ENCODE data around the gene ELMOD1.

Gene ELMOD1

DNA sequence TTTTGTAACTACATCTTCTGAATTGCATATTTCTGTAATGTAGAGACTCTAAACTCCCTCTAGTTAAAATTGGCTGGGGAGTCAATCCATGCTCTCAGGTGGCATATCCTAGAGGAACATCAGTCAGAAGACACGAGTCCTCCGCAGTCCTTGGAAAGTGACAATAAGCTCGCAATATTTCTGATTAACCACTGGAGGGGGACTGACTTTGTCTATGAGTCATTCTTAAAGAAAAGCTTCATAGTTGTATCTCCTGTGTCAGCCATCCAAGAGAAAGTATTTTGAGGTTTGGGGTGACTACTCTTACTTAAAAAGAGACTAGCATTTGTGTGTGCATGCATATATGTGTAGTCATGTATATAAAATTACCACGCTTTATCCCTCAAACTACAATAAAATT, 60.7 kb downstream of the ELMOD1 start:
- DNase-seq: no peak

DNA sequence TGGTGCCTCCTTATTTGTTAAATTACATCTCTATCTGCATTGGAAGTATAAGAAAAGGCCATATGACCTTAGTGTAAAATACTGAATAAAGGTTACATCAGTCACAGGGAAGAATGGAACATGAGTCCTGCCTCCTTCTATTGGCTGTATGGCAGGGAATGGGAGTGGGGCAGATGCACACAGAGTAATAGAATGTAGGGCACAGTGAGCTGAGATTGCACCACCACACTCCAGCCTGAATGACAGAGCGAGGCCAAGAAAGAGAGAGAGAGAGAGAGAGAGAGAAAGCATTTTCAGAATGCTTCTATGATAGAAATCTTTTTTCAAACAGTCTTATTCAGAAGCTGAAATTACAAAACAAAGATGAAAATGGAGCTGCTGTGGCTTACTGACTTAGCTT, 62.1 kb downstream of the ELMOD1 start:
- no peak for DNase-seq

DNA sequence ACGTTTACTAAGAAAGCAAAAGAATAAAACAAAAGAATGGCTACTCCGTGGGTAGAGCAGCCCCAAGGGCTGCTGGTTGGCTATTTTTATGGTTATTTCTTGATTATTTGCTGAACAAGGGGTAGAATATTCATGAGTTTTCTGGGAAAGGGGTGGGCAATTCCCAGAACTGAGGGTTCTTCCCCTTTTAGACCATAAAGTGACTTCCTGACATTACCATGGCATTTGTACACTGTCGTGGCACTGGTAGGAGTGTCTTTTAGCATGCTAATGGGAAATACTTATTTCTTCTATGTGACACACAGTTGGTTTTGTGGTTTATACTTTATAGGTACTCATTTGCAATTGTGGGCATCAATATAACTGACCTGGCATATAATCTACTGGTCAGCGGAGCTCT, 64.7 kb downstream of the ELMOD1 start:
- DNase-seq: peak; percentile 27

DNA sequence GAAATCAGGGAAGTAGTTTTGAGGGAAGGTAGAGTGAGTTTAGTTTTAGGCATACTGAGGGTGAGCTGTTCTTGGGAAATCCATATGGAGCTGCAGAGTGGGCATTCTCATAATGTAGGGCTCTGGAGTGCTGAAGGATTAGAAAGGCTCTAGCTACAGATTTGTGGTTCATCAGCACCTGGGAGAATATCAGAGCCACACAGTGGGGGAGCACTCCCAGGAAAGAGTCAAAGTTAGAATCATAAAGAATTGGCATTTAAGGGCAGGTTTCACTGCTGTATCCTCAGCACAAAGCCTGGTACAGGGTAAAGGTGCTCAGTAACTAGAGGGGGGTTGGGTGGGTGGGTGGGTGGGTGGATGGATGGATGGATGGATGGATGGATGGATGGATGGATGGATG, 68.4 kb downstream of the ELMOD1 start:
- DNase-seq: no peak

DNA sequence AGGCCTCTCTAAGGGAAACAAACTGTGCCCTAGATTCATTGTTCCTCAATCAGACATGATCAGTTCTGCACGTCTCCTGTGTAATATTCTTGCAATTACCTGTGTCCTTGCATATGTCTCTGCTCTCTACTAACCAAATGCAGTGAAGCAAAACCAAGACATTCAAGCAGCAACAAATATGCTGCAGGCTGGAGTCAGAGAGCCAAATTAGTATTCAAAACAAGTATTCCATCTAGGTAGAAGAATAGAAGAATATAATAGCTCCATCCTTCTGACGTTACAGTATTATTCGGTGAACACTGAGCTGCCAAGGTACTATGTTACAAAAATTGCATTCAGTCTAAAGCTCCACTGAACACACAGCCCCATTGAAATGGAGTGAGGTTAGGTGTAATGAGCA, 69.1 kb downstream of the ELMOD1 start:
- DNase-seq: no peak

DNA sequence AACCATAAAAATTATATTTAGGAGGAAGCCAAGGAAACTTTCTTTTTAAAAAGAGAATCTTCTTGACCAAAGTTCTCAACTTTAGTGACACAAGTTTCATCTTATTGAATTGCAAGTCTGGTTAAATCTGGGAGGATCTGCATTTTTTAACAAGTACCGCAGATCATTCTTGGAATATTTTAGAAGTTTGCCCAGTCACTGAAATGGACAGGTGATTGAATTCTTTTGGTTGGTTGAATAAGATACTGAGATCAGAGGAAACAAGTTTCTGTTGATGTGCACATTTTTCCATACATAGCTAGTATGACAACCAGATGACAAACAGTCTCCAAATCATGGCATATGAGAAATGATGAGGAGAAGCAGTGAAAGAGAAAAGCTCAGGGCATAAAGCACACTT, 70.7 kb downstream of the ELMOD1 start:
- DNase-seq: no peak

DNA sequence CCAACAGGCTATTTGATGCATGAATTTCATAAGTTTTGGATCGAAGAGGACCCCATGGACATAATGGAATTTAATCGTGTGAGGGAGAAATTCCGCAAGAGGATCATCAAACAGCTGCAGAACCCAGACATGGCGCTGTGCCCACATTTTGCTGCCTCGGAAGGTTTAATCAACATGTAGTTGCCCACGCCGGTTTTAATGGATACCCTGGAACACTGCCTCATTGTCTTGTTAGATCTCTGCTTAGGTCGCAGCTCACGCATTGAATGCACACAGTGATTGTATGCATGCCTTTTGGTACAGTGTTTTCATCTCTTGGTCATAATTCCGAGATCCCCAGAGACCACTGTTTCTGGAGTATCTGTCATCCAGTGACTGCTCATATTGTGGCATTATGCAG, 74.1 kb downstream of the ELMOD1 start:
- no peak for DNase-seq

DNA sequence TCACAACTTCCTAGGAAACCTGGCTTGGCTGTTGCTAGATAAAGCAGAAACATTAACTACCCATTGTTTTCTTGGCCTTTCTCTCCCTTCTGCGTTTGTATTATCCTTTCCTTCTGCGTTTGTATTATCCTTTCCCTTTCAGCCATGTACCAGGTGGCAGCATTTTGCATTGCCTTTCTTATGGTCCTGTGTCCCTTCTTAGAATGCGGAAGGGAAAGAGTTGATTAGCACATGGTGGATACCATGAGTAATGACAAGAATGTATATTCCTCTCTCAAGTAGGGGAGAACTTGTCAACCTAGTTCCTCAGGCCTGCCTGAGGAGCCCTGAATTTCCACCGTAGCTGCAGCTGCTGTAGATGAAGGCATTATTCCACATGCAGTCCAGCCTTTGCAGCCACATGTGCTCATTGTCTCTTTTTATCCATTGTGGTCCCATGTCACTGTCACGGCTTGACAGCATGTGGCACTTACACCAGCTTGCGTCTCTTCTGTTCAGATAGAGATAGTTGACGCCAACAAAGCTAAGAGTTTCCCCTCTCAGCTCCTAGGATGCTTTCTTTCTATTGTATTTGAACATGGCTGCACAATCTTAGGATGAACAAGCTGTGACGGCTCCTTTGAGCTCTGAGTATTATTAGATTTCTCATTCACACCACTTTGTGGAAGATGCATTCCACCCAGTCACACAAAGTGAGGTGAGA, 76.1 kb downstream of the ELMOD1 start:
- no peak for DNase-seq

DNA sequence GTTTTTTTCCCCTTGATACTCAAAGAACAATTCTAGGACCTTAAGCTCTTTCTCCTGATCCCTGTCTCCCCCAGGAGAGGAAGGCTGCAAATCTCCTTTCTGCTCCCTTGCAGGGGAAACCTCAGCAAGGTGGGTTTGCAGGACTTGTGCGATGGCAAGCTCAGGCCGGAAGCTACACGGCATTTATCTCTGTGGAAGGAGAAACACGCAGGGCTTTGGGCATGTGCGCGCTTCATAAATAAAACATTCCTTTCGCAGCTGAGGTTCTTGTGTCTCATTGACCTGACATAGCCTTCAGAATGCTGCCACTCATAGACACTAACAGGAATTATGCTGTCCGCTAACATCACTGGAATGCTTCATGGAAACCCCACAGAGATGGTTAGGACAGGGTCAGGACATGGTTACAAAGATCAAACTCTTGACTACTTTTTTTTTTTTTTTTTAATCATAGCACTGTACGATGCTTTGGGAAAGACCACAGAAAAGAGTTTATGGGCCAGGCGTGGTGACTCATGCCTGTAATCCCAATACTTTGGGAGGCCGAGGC, 78.3 kb downstream of the ELMOD1 start:
- no peak for DNase-seq

DNA sequence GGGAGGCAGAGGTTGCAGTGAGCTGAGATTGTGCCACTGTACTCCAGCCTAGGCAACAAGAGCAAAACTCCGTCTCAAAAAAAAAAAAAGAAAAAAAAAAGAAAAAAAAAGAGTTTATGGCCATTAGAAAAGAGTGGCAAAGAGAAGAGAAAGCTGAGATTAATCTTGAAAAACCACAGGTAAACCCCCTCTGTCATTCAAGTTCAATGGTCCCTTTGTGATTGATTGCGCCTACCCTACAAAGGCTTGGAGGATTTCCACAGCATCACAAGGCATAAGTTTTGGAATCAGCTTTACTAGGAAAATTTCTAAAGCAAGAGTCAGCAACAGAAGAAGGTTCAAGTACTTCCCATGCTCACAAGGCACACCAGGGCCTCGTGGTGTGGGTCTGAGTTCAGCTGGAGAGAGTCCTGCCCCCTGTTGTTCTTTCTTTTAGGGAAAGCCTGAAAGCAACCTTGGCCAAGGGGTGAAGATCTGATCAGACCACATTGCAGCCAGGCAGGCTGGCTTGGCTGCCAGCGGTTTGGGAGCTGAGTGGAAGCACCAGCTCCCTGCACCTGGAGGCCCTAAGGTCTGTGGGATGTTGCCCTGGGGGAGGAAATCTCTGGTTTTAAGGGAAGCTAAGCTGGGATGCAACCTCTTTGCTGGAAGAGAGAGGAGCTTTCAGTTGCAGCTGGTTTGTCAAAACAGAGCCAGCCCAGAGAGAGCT, 79.1 kb downstream of the ELMOD1 start:
- DNase-seq: no peak

DNA sequence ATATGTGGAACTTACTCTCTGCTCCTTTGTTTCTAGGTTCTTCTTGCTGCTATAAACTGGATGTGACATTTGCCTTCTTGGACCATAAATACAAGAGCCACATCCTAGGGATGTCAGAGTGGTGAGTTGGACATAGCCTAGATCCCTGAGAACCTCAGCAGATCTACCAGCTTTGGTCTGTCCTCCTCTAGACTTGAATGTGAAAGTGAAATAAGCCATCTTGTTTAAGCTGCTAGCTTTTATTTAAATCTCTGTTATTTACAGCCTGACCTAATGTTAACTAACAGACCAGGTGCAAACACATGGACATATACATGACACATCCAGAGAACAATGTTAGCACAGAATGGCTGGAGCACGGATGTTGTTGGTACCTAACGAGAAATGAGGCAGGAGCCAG, 85.0 kb downstream of the ELMOD1 start:
- DNase-seq: no peak

DNA sequence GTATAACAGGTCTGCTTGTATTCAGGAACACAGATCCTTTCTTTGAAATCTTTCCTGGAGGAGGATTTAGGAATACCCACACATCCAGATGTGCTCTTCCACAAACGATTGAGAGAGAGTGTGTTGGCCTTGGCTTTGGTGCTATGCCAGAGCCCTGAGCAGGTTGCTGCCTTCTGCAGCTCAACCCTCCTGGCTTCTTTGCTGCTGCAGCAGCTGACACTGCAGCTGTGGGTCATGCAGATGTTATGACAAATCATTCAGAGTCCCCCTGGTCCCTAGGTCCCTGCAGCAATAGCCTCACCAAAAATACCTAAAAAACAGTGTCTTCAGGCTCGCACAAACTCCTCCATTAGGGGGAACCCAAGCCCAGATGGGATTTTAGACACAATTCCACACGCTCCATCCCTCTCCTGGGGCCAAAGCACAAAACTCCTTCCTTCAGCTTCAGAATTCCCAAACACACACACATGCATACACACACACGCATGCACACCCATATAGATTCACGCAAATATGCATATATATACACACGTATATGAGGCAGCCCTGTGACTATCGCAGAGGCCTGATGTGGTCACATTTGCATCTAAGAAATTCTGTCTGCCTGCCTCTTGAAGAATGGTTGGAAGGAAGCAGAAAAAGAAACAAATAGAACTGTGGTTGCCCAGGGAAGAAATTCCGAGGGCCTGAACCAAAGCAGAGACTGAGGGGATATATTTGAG, 85.5 kb downstream of the ELMOD1 start:
- no peak for DNase-seq

DNA sequence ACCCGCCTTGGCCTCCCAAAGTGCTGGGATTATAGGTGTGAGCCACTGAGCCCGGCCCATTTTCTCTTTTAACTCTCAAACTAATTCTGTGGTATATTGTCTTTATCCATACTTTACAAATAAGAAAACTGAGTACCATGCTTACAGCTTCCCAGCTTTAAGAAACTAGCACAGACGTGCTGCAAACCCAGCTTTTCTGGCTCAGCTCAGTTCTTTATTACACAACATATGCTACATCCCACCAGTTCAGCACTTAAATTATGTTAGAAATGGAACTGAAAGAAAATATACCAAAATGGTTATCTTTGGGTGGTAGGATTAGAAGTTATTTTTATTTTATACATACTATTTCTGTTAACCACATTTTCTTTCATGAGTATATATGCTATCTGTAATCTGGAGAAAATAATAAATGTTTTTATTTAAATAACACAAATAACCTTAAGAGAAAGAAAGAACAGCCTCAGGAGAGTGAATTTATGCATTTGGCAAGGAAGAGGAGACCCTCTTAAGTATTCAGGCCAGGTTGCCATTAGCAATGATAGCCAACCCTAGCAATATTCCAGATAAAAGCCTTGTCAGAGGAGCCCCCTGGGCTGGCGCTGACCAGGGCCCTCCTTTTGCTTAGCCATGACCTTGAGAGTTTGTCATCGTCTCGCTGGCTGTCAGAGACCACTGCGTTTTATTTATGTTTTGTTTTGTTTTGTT, 87.1 kb downstream of the ELMOD1 start:
- no peak for DNase-seq

DNA sequence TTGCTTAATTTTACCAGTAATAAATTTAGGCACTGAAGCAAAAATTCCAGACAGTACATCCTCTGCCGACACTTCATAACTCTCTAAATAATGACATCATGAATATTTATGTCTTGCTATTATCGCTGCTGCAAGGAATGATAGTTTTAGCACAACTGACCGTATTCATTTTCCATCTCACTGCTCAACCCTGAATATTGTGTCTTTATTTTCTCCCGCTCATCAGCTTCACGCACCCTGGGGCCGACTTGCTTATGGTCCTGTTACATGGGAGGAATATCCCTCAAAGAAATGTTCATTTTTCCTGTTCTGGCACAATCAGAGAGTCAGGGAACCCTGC, 87.7 kb downstream of the ELMOD1 start:
- no peak for DNase-seq

DNA sequence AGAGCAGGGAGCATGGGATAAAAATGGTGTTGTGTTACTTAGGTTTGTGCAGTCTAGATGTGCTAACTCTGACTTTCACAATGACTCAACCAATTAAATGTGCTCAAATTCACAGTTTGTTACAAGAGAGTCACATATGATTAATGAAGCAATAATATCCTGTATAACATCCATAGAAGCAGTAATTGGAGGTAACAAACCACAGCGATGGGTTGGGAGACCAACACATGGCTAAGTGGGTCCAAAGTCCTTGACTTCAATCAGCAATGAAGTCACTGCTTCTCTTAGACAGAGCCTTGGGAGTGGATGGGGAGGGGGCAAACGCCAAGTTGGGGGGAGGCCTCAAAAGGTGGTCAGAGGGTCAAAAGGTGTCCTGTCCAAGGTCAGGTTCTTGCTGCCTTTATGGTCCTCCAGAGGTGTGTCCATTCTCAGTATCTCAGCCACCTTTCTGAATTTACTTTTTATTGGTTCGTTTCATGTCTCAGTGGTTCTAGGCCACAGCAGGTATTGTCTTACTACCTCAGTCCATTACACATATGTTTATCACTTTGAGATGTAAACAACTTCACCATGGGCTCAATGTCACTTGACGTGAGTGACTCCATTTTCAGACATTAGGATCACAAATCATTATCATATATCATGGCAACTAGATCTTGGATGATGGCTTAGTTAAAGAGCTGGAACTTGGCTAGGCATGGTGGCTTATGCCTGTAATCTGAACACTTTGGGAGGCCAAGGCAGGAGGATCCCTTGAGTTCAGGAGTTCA, 88.5 kb downstream of the ELMOD1 start:
- DNase-seq: no peak

DNA sequence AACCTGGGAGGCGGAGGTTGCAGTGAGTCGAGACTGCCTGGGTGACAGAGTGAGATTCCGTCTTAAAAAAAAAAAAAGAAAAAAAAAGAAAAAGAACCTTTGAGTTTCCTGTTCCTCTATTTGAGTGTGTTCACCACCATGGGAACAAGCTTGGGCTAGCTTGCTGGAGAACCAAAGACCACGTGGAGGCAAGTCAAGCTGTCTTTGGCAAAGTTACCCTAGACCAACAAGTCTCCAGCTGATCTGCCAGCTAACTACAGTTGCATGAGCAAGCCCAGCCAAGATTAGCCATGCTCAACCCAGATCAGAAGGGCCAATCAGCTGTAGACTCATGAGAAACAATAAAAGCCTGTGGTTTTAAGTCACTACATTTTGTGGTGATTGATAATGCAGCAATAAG, 91.2 kb downstream of the ELMOD1 start:
- DNase-seq: no peak

DNA sequence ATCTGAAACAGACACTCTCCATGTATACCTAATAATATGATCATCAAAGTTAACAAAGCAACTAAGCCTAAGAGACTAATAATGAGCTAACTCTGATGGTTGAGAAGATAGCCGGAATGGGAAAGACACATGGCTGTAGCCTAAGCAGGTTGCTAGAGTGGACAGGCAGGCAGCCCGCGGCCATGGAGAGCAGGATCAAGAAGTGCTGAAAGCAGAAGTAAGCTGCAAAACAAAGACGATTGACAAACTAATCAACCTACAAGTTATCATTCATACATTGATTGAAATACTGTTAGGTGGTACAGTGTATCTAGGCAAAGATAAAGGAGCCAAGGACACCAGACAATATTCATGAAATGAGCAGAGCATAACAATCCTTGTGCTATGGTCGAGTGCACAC, 91.6 kb downstream of the ELMOD1 start:
- no peak for DNase-seq

DNA sequence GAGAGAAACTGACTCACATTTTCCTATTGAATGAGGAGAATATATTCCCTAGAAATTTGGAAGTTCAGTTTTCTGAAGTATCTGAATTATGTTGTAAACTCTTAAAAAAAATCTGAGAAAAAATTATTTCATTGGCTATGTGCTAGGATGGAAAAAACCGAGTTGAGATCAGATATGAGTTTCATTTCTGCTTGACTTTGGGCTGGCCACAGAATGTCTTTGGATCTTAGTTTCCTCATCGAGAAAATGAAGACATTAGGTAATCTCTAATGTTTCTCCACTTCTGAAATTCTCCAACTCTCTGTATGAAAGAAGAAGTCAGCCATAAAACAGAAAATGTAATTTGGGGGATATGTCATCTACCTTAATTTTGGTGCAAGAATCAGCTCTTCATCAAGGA, 92.1 kb downstream of the ELMOD1 start:
- DNase-seq: no peak

DNA sequence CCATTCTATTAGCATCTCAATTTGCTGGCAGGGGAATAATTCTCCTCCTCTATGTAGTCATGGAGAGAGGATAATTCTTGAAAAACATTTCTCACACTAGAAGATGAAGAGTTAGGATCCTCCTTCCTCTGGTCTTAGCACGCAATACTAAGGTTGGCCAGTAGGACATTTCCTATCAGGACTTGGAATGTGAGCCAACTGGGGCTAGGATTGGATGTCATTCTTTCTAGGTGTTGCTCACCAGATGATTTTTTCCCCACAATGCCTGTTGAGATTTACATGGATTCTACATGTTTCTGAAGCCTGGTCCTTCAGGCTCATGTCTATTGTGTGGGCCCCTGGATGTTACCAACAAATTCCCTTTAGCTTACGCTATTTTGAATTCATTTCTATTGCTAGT, 92.9 kb downstream of the ELMOD1 start:
- DNase-seq: peak; percentile 15

DNA sequence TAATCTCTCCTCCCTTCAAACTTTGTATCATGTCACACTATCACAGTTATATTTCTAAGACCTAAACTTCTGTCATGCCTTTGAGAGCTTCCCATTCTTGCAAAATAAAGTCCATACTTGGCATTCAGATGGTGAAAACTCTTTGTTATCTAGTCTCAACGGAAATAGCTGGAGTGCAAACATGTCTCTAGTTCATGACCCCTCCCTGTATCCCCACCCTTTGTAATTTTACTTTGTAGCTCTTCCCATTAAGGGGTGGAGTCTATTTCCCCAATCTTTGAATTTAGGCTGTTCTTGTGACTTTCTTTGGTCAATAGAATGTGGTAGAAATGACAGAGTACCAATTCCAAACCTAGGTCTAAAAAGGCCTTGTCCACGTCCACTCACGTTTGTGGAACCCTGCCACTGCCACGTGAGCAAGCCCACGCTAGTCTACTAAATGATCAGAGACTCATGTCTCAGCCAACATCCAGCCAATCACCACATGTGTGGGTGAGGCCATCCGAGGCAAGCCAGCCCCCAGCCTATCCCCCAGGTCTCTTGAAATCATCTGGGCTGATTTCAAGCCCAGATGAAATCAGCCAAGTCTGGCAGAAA, 97.5 kb downstream of the ELMOD1 start:
- no peak for DNase-seq

DNA sequence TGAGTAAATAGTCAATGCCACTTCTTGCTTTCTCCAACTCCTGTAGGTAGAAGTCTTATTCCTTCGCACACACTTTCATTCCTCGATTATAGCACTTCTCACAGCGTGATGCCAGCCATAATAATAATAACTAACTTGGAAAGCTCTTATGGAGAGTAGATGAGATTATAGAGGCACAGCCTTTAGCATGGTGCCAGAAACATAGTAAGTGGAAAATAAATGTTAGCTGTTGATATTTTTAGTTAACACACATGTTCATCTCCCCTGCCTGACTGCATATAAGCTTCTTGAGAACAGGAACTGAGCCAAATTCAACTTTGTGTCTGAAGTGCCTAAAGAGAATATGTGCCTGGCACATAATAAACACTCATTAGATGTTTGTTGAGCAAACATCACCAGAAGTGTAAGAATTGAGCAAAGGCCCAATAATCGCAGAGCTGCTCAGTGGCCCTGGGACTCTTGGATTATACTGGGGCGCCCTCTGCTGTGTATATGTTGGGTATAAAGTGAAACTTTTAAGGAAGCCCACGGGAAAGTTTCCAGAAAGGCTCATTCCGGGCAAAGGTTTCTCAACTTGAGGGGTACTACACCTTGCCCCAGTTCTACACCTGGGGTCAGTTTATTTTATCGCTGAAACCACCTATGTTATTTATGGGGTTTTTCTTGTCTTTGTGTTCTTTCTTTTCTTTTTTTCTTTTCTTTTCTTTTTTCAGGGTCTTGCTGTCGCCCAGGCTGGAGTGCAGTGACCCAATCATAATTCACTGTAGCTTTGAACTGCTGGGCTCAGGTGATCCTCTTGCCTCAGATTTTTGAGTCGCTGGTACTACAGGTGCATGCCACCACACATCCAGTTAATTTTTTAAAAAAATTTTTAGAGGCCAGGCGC, 98.6 kb downstream of the ELMOD1 start:
- DNase-seq: peak; percentile 71

All from hematopoietic multipotent progenitor cell treated with erythropoietin and hydrocortisone succinate and interleukin-3 and kit ligand, for 8 days (in vitro differentiated cells).